HG02759 (cell line): ENCODE data around the gene OGDHL.
A peak's percentile ranks its signal among the peaks of the same experiment; 100 is the strongest.
"Not testable (repeated sequence)": the region's sequence is repeated elsewhere in the genome, so short reads cannot be mapped to it uniquely, and the experiment has no call there.

Source experiments
- ATAC-seq: cut with Tn5 transposase; IDR thresholded peaks from one replicate; pipeline ENCODE4 v1.9.1; 2021; ENCODE audit warnings: mild to moderate bottlenecking, moderate library complexity; ENCODE audit not compliant: unreplicated experiment

Gene OGDHL

DNA sequence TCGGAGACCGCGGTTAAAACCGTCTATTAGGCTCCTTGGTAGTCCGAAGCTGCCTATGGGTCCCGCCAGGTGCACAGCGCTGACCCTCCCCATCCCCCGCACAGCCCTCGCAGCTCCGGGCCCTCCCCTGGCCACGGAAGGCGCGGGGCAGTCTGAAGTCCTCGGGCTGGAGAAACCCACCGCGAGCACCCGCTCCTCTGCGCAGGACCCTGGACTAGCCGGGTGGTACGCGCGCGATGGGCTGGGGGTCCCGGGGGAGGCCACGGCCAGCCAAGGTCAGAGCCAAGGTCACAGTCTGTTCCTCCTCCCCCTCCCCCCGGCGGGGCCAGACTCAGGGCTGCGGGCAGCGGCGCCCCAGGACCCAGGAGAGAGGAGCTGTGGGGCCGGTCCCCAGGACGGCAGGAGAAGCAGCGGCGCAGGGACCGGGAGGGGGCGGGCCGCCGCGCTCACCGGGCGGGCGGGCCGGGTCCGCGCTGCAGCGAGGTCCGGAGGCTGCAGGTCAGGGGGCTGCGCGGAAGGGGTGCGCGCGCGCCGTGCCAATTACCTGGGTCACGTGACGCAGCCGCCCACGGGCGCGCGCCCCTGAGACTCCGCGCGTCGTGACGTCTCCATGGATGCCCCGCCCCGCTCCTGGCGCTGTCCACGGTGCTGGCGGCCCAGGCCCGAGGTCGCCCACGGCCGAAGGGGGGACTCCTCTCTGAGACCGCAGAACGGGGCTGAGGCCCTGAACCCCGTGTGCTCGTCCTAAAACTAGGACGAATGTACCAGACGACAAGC is at the start of gene OGDHL:
OGDHL (minus strand) TSS at position 535 of the 777 bp plus-strand sequence. CDS start 3,731 bp downstream, outside the sequence.
- peak; percentile 87 for ATAC-seq

DNA sequence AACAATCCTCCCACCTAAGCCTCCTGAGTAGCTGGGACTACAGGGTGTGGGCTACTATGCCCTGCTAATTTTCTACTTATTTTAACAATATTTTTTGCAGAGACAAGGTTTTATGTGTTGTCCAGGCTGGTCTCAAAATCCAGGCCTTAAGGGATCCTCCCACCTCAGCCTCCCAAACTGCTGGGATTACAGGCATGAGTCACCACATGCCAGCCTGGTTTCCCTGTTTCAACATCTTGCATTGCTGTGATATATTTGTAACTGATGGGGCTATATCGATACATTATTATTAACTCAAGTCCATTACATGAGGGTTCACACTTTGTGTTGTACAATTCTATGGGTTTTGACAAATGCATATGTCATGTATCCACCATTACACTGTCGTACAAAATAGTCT is 41.9 kb upstream of the OGDHL start:
- no peak for ATAC-seq

DNA sequence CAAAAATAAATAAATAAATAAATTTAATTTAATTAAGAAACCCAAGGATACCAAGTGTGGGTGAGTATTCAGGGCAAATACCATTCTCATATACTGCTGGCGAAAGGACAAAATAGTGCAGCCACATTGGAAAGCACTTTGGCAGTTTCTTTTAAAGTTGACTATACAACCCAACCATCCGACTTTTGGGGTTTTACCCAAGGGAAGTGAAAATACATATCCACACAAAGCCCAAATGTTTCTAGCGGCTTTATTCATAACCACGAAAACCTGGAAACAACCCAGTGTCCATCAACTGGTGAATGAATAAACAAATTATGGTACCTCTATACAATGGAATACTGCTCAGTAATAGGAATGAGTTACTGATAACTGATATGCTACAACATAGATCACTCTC is 36.2 kb upstream of the OGDHL start:
- ATAC-seq: no peak

DNA sequence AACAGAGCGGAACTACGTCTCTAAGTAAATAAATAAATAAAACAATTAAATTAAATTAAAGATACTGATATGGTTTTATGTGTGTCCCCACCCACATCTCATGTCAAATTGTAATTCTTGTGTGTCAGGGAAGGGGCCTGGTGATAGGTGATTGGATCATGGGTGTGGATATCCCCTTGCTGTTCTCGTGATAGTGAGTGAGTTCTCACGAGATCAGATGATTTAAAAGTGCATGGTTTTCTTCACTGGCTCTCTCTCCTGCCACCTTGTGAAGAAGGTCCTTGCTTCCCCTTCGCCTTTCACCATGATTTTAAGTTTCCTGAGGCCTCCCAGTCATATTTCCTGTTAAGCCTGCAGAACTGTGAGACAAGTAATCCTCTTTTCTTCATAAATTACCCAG is 29.0 kb upstream of the OGDHL start:
- no peak for ATAC-seq

DNA sequence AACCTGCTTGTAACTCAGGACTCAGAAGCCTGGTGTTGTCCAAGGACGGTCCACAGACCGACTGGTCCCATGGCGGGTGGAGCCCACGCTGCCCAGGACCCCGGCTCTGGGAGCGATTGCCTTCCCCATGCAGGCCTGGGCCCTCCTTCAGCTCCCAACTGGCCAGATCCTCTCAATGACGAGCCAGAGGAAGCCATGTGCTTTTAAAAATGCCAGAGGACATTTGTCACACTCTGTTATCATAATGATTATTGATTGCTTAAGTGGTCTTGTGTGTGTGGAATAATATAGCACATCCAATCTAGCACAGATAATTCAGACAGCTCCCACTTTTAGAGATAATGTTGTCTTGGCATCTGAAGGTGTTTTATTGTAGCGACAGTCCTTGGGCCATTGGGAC is 22.6 kb upstream of the OGDHL start:
- ATAC-seq: no peak

DNA sequence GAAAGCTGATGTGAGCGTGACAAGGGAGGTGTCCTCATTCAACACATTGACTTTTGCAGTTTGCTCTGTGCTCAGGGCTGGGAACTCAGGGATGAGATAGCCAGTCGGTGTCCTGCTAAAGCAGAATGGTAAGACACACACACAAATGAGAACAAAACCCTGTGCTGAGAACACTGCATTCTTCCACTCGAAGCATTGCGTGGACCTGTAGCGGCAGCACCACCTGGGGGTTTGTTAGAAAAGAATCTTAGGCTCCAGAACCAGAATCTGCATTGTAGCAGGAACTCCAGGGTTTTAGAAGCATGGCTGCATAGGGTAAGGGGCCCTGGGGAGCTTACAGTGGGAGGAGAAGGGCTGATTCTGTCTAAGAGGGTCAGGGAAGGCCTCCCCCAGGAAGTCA is 21.5 kb upstream of the OGDHL start:
- no peak for ATAC-seq

DNA sequence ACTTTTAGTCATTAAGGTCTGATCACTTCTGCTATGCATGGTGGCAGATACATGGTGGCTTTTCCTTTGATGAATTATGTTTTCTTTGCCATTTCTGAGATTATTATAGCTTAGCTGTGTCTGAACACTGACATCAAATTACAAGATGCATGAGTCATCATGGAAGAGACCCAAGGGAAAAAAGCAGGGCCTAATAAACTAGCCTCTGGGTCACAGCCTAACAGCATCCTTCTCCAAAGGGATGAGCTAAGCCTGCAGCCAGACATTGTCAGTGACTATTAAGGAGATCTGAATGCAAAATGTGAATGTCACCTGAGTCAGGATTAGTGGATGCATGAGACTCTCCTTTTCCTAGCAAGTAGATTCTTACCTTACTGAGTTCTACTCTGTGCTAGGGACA is 19.1 kb upstream of the OGDHL start:
- ATAC-seq: no peak

DNA sequence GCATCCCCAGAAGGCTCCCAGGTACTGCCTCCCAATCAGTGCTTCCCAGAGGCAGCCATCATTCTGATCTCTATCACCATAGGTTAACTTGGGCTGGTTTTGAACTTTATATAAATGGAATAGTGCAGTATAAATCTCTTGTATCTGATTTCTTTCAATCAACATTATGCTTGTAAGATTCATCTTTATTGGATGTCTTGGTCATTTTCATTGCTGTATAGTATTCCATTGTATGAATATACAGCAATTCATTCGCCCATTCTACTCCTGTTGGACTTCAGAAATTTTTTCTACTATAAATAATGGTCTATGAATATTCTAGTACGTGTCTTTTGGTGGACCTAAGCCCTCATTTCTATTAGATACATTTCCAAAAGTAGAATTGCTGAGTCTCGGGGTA is 16.1 kb upstream of the OGDHL start:
- no peak for ATAC-seq

DNA sequence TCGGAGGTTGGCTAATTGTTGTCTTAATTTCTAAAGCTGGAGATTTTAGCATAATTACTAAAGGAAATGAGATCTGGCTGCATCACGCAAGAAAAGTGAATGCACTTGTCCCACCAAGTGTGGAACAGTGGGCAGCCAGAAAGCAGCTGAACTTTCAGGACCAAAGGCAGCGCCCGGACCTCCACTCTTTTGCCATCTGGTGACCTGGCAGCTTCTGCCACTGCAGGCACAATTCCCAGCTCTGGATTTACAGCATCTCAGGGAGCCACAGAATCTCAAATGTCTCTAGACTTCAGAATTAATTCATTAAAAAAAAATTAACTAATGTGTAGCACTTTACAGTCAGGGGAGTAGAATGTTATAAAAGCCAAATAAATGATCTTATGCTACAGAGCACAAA is 14.7 kb upstream of the OGDHL start:
- ATAC-seq: no peak

DNA sequence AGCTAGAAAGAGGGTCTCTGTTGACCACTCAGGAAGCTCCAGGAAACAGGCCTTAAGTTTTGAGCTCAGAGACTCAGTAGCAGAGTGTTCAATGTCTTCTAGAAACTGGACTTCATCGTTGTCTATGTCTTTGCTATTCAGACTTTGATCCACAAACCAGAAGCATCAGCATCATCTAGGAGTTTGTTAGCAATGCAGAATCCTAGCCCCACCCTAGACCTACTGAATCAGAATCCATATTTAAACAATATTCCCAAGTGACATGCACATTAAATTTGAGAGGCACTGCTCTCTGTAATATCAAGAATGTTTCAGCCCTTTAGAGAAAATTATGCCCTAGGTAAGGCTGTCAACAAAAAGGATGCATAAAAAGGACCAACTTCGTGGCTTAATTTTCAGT is 12.9 kb upstream of the OGDHL start:
- no peak for ATAC-seq

DNA sequence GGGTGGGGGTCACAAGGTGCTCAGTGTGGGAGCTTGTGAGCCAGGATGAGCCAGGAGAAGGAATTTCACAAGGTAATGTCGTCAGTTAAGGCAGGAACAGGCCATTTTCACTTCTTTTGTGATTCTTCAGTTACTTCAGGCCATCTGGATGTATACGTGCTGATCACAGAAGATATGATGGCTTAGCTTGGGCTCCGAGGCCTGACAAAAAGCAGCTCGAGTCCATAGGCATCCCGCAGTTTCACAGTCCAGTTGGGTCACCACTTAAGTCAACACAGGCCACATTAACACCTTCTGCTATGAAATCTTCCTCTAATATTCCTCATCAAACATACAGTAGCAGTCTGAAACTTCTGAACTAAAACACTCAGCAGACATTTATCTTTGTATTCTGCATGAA is 10.8 kb upstream of the OGDHL start:
- ATAC-seq: not testable (repeated sequence)

DNA sequence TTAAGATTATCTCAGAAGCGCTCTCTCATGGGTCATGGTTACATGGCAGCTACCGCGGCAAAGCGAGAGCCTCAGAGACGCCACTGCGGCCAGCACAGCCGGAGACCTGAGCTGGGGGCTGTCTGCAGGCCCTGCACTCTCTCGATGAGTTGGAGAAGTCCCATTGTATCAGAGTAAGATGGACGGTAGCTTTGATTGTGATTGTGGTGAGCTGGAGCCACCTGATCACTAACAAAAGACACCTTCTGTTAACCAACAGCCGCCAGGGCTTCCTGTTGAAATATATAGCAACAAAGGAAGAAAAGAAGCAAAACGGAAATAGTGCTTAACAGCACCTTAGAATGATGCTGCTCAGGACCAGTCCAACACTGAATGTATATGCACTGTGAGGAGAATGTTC is 8.9 kb upstream of the OGDHL start:
- not testable (repeated sequence) for ATAC-seq

DNA sequence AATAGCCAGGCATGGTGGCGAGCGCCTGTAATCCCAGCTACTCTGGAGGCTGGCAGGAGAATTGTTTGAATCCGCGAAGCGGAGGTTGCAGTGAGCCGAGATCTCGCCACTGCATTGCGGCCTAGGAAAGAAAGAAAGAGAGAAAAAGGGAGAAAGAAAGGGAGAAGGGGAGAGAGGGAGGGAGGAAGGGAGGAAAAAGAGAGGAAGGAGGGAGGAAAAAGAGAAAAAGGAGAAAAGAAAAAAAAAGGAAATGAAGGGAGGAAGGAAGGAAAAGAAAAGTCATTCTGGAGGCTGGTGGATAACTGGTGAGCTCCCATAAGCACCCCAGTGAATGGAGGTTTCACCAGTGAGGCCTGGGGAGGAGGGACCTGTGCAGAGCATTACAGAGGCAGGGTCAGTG is 7.6 kb upstream of the OGDHL start:
- ATAC-seq: no peak

DNA sequence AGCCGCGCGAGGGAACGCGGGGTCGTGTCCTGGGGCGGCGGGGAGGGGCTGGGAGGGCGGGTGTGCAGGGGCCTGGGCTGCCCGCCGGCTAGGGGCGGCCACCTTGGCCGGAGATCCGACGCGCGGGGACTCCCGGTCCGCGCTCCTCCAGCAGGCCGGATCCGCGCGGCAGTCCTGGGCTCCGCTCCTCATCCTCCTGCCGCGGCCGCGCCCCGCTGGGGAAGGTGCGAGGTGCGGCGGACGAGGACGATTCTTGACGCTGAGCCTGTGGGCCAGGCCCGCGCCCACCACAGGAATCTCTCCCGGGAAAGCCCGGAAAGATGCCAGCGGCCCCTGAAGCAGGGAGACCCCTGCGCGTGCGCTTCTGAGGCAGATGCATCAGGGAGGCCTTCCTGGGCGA is 6.6 kb upstream of the OGDHL start:
- no peak for ATAC-seq

DNA sequence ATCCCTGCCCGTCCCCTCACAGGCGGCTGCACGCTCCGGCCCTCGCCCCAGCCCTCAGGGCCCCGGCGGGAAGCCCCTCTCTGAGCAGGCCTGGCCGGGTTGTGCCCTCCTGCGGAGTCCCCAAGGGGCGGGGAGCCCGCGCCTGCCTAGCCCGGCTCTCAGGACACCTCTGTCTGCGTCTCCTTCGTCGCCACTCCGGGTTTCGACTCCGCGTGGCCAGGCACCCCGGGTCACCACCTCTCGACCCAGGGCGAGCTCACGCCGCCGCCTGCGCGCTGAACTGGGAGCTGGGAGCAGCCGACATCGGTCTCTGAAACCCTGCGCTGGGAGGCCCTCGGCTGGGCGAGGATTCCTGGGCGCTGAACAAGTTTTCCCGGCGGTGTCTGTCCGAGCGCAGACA is 6.2 kb upstream of the OGDHL start:
- no peak for ATAC-seq

DNA sequence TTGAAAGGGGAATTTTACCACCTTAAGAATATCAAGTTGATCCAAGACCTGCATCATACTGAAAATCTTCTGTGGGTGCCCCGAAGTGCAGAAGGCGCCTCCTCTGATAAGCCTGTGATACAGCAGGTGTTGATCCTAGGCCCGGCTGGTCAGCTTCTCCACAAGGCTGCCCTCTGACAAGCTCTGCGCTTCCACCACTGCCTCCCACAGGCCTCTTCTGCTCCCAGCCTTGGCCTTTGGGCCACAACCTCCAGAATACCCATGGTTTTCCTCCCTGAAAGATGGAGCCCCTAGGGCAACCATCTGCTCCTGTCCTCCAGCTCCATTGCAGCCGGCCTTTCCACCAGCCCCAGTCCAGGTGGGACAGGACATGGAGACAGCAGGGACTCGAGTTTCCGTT is 5.6 kb upstream of the OGDHL start:
- ATAC-seq: no peak

DNA sequence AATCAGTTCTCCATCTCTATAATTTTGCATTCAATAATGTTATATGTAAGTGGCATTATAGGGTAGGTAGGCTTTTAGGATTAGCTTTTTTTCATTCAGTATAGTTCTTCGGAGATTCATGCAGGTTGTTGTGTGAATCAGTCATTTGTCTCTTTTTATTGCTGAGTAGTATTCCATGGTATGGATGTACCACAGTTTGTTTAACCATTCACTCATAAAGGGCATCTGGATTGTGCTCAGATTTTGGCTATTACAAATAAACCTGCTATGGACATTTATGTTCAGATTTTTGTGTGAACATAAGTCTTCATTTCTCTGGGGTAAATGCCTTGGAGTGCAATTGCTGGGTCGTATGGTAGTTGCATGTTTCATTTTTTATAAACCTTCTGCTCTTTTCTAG is 4.4 kb upstream of the OGDHL start:
- ATAC-seq: no peak

DNA sequence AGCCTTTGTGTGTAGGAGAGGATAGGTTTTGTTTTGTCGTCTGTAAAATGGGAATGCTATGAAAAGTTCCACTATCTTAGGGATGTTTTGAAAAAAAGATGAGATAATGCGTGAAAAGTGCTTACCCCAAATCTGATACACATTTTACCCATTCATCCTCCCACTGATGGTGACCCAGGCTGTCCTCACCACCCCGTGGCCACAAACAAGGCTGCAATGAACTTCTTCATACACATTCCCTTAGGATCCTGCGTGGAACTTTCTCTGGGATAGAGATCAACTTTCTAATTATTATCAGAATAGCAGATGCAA is 399 bp upstream of the OGDHL start:
- ATAC-seq: no peak

DNA sequence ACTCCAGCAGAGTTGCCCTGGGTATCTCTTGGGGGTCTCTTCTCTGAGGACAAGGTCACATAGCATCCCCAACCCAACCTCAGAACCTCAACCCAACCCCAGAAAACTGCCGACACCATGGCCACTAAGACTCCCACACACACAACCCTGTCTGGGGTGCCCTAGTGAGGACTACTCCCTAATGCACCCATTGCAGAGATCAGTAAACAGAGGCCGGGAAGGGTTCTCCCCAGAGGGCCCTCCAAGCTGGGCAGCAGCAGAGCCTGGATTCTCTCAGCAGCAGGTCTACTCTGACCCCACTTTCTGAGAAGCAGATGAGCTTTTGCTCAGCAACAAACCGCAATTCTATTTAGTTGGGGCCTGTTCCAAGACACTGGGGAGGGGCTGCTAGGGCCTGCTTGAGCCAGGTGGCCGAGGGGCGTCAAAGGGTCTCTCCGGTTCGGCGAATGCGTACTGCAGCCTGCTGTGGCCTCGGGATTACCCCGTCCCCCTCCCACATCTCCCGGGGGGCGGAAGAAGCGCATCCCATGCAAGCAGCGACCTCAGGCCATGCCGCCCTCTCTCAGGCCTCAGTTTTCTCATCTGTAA is 828 bp downstream of the OGDHL start:
- ATAC-seq: no peak

DNA sequence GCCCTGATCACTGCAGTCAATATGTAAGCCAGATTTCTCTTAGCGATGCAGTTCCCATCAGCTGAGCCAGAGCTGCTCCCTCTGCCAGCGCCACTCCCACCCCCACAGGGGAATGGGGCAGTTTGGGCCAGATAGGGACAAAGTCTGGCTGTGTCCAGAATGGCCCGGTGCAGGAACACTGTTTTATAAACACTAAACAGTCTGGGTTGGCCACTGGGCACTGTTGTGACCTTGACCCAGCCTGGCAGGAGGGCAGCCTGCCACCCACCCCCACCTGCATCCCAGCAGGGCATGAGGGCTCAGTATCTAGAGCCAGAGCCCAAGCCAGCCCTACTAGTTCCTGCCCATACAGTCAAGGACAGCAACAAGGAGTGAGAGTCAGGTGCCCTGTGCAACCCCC is 1.3 kb downstream of the OGDHL start:
- no peak for ATAC-seq

DNA sequence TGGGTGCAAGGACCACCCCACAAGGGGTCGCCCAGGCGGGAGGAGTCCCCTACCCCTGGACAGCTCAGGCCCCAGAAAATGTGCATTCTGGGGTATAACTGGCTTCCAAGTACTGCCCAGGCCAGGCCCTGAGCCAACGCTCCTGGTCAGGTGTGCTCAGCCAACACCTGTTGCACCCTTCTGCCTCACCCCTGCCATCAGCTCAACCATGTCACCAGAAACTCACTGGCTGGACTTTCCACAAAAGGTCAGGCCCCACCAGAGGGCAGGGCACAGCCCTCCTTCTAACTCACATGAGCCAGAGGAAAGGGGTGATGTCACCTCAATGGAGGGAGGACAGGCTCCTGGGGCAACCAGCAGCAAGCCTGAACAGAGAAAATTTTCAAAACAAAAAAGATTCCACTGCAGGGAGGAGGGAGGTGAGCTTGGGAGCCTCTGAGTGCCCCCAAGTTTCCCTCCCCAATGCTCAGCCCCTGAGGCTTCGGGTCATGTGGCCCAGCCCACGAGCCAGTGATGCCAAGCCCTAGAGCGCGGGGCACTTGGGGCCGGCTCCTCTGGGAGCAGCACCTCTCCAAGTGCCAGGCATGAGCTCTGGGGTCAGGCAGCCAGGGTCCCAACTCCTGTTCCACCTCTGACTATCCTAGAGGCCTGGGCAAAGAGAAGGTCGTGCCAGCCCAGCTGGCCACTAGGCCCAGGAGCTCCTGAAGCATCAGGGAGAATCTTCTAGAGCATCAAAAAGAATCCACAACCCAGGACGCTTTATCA is 2.2 kb downstream of the OGDHL start:
- no peak for ATAC-seq

DNA sequence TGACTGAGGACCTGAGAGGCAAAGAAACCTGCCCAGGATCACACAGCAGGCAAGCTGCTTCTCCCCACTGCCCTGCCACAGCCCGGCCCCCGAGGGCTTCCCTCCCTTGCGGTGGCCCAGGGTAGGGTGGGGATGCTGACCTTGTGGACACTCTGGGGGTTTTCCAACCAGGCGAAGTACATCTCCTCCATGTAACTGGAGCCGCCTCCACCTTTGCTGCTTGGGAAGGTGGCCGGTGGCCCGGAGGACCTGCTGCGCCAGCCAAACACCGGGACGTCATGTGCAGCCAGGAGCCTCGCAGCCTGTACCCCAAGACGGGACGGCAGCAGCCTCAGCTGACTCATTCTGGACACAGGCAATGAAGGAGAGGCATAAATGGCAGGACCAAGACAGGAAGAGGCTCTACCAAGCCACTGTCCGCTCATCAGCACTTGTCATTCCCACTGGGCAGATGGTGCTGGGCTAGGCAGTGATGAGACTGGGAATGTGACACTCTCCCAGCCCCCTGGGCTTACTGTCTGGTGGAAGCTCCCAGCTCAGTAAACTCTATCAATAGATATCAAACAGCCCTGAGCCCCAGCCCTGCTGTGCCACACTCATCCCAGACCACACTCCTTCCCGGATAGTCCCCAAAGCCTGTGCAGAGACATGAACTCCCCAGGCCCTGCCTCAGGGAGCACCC is 3.7 kb downstream of the OGDHL start:
- ATAC-seq: no peak
